Stimulated activated naive CD8-positive, alpha-beta T cell treated with anti-CD3 and anti-CD28 coated beads, Interleukin-15, Interleukin-2, amounts not matched to agents 100 ng/mL and 50 ng/mL, for 24 hours (primary cell): ENCODE data around the gene ABRAXAS1.
"Not testable (repeated sequence)": the region's sequence is repeated elsewhere in the genome, so short reads cannot be mapped to it uniquely, and the experiment has no call there.

Experiments
- H3K27ac Mint-ChIP-seq: one replicate; pipeline ENCODE4 v1.8.0; 2021; ENCODE audit warnings: mild to moderate bottlenecking, mixed read lengths
- H3K27me3 Mint-ChIP-seq: one replicate; pipeline ENCODE4 v1.8.0; 2021; ENCODE audit warnings: mixed read lengths
- H3K36me3 Mint-ChIP-seq: one replicate; pipeline ENCODE4 v1.8.0; 2021; ENCODE audit warnings: low read depth, mixed read lengths
- H3K4me1 Mint-ChIP-seq: one replicate; pipeline ENCODE4 v1.8.0; 2021; ENCODE audit warnings: low read depth, mixed read lengths
- H3K4me3 Mint-ChIP-seq: one replicate; pipeline ENCODE4 v1.8.0; 2021; ENCODE audit warnings: mild to moderate bottlenecking, mixed read lengths
- H3K9me3 Mint-ChIP-seq: one replicate; pipeline ENCODE4 v1.8.0; 2021; ENCODE audit warnings: mixed read lengths

ABRAXAS1 gene

GRCh38 chr4:83484500-83485461, at the start of gene ABRAXAS1:
Gene ABRAXAS1, minus strand, starts transcription at chr4:83485100. Its CDS starts 28 bp downstream, at chr4:83485072.
- H3K27ac Mint-ChIP-seq = peak within 1 kb of the TSS; percentile 97
- peaks cover 10% of the 10 kb centered on the region for H3K36me3 Mint-ChIP-seq
- peaks cover 15% of the 10 kb centered on the region for H3K4me1 Mint-ChIP-seq
- H3K4me3 Mint-ChIP-seq = peak within 1 kb of the TSS; percentile 98
- H3K27me3 Mint-ChIP-seq = no peaks in the 10 kb centered on the region
- H3K9me3 Mint-ChIP-seq = no peaks in the 10 kb centered on the region

- H3K36me3 Mint-ChIP-seq = no peaks in the 10 kb centered on the region
These were observed 42.8 kb upstream of the ABRAXAS1 start for GRCh38 chr4:83527671-83528070.

GRCh38 chr4:83522239-83522638, 37.3 kb upstream of the ABRAXAS1 start:
- Mint-ChIP-seq H3K9me3 (no peaks in the 10 kb centered on the region), H3K4me3 (no peak overlapping the region), H3K27me3 (peaks cover 8% of the 10 kb centered on the region), H3K4me1 (no peaks in the 10 kb centered on the region), H3K36me3 (no peaks in the 10 kb centered on the region), H3K27ac (no peak overlapping the region)

More at GRCh38 chr4:83527671-83528070, 42.8 kb upstream of the ABRAXAS1 start:
- Mint-ChIP-seq H3K4me3 (no peak overlapping the region), H3K9me3 (no peaks in the 10 kb centered on the region), H3K27me3 (peaks cover 13% of the 10 kb centered on the region), H3K27ac (no peak overlapping the region), H3K4me1 (no peaks in the 10 kb centered on the region)

GRCh38 chr4:83516042-83516772, 31.3 kb upstream of the ABRAXAS1 start:
- Mint-ChIP-seq H3K27ac (no peak overlapping the region), H3K36me3 (no peaks in the 10 kb centered on the region), H3K27me3 (peaks cover 4% of the 10 kb centered on the region), H3K4me1 (no peaks in the 10 kb centered on the region), H3K9me3 (no peaks in the 10 kb centered on the region), H3K4me3 (no peak overlapping the region)

GRCh38 chr4:83510442-83510841, 25.5 kb upstream of the ABRAXAS1 start:
- Mint-ChIP-seq H3K9me3 (no peaks in the 10 kb centered on the region), H3K27ac (no peak overlapping the region), H3K4me1 (no peaks in the 10 kb centered on the region), H3K4me3 (no peak overlapping the region), H3K27me3 (no peaks in the 10 kb centered on the region), H3K36me3 (no peaks in the 10 kb centered on the region)

- H3K4me1 Mint-ChIP-seq, H3K27ac Mint-ChIP-seq, H3K4me3 Mint-ChIP-seq, H3K36me3 Mint-ChIP-seq, H3K27me3 Mint-ChIP-seq, H3K9me3 Mint-ChIP-seq: not testable (repeated sequence)
These were observed 24.3 kb upstream of the ABRAXAS1 start for GRCh38 chr4:83509156-83509585.

GRCh38 chr4:83504996-83505395, 20.1 kb upstream of the ABRAXAS1 start:
- H3K27me3 Mint-ChIP-seq = no peaks in the 10 kb centered on the region
- H3K9me3 Mint-ChIP-seq = no peaks in the 10 kb centered on the region
- H3K4me3 Mint-ChIP-seq = no peak overlapping the region
- H3K36me3 Mint-ChIP-seq = no peaks in the 10 kb centered on the region
- H3K27ac Mint-ChIP-seq = no peak overlapping the region
- H3K4me1 Mint-ChIP-seq = peaks cover 14% of the 10 kb centered on the region

- Mint-ChIP-seq H3K27ac (no peak overlapping the region), H3K9me3 (no peaks in the 10 kb centered on the region), H3K4me3 (no peak overlapping the region), H3K36me3 (no peaks in the 10 kb centered on the region), H3K4me1 (peaks cover 14% of the 10 kb centered on the region), H3K27me3 (no peaks in the 10 kb centered on the region)
These were observed 19.6 kb upstream of the ABRAXAS1 start for GRCh38 chr4:83504503-83504902.

GRCh38 chr4:83503974-83504373, 19.1 kb upstream of the ABRAXAS1 start:
- Mint-ChIP-seq H3K4me1 (peaks cover 14% of the 10 kb centered on the region), H3K27ac (no peak overlapping the region), H3K27me3 (no peaks in the 10 kb centered on the region), H3K4me3 (no peak overlapping the region), H3K36me3 (no peaks in the 10 kb centered on the region), H3K9me3 (no peaks in the 10 kb centered on the region)

GRCh38 chr4:83501671-83502070, 16.8 kb upstream of the ABRAXAS1 start:
- not testable (repeated sequence) for H3K36me3 Mint-ChIP-seq, H3K4me3 Mint-ChIP-seq, H3K27ac Mint-ChIP-seq, H3K27me3 Mint-ChIP-seq, H3K9me3 Mint-ChIP-seq
- H3K4me1 Mint-ChIP-seq = peaks cover 14% of the 10 kb centered on the region

GRCh38 chr4:83498187-83498586, 13.3 kb upstream of the ABRAXAS1 start:
- Mint-ChIP-seq H3K27me3 (no peaks in the 10 kb centered on the region), H3K36me3 (no peaks in the 10 kb centered on the region), H3K9me3 (no peaks in the 10 kb centered on the region), H3K4me3 (no peak overlapping the region), H3K27ac (no peak overlapping the region), H3K4me1 (no peaks in the 10 kb centered on the region)

- not testable (repeated sequence) for H3K27ac Mint-ChIP-seq, H3K27me3 Mint-ChIP-seq, H3K36me3 Mint-ChIP-seq, H3K4me3 Mint-ChIP-seq, H3K4me1 Mint-ChIP-seq, H3K9me3 Mint-ChIP-seq
These were observed 11.4 kb upstream of the ABRAXAS1 start for GRCh38 chr4:83496085-83496917.

- Mint-ChIP-seq H3K27ac (no peak overlapping the region), H3K27me3 (no peaks in the 10 kb centered on the region), H3K9me3 (no peaks in the 10 kb centered on the region), H3K4me3 (no peak overlapping the region), H3K4me1 (no peaks in the 10 kb centered on the region), H3K36me3 (no peaks in the 10 kb centered on the region)
These were observed 6.1 kb upstream of the ABRAXAS1 start for GRCh38 chr4:83490876-83491450.

GRCh38 chr4:83489711-83490326, 4.9 kb upstream of the ABRAXAS1 start:
- Mint-ChIP-seq H3K4me3 (no peak overlapping the region), H3K27me3 (no peaks in the 10 kb centered on the region), H3K27ac (no peak overlapping the region)

More at GRCh38 chr4:83489711-83490326, 4.9 kb upstream of the ABRAXAS1 start:
- Mint-ChIP-seq H3K4me1 (peaks cover 6% of the 10 kb centered on the region), H3K36me3 (no peaks in the 10 kb centered on the region), H3K9me3 (no peaks in the 10 kb centered on the region)
